Stimulated activated CD4-positive, alpha-beta T cell treated with anti-CD3 and anti-CD28 coated beads, Interleukin-2, amount 100 ng/mL, for 48 hours (primary cell): ENCODE data around the gene GLCE.

Experiments used
- DNase-seq, 2 donors: peaks; one replicate each; pipeline ENCODE4 v3.0.0-alpha.2; 2020

Gene GLCE

DNA sequence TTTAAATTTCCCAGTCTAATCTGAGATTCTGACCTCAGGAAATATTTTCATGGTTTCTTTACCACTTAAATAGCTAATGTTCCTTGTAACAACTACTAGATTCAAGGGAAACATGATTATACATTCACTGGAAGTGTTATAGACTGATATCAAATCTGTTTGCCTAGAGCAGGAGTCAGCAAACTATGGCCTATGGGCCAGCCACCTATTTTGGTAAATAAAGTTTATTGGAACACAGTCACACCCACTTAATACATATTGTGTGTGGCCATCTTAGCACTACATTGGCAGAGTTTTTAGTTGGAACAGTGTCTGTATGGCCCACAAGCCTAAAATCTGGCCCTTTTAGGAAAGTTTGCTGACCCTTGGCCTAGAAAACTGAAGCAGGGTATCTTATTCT lies 50.1 kb downstream of the GLCE start:
- DNase-seq: no peak

DNA sequence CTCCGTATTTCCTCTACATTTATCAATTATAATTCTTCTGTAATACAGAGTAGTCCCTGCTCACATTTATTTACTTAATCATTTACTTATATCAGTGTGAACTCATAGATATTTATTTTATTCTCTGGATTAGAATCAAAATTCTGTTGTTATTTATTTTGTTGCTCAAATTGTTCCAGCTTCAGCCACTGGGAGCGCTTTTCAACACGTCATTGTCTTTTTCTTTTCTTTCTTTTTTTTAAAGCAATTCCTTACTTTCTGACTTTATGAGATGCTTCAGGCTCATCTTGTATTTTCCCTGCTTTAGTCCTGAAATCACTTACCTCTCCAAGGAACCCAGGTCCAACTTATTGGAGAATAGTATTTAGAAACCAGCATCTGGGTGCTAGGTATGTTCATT lies 53.4 kb downstream of the GLCE start:
- no peak for DNase-seq

DNA sequence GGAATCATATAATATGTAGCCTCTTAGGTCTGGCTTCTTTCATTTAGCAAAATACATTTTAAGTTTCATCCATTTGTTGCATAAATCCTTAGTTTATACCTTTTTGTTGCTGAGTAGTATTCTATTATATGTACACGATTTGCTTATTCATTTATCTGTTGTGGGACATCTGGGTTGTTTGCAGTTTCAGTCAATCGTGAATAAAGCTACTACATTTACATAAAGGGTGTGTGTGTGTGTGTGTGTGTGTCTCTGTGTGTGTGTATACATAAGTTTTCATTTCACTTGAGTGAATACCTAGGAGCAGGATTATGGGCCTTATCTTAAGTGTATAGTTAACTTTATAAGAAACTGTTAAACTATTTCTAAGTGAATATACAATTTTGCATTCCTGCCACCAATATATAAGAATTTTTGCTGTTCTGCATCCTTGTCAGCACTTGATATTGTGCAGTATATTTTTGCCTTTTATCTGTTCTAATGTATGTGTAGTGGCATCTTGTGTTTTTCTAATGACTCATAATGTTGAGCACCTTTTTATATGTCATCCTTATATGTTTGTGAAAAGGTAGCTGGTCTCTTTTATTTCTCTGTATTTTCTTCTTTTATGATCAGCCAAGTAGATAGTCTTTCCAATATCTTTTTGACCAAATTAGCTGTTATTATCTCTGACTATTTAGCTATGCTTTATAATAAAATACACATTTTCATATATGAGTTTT lies 55.0 kb downstream of the GLCE start:
- no peak for DNase-seq

DNA sequence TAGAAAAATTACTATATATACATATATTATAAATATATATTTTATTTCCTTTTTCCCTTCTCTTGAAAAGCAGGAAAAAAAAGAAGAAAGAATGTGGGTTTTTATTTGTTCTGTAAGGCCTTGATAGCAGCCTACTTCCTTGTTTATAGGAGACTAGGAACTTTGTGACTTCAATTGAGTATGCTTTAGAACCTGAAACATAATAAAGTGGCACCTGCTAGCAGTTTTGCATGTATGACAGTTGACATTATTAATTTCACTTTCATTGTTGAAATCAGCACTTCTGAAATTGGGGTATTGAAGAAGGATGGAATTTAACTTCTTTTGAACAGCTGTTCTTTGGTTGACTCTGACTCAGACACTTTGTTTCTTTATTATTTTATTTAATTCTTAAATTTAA lies 56.9 kb downstream of the GLCE start:
- DNase-seq: no peak

DNA sequence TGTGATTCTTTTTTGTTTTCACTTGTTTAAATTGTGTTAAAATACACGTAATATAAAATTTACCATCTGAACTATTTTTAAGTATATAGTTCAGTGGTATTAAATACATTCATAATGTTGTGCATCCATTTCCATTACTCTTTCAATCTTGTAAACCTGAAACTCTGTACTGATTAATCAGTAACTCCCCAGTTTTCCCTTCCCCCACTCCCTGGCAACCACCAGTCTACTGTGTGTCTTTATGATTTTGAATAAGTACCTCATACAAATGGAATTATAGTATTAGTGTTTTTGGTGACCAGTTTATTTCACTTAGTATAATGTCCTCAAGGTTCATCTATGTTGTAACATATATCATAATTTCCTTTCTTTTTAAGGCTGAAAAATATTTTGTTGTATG lies 59.3 kb downstream of the GLCE start:
- no peak for DNase-seq

DNA sequence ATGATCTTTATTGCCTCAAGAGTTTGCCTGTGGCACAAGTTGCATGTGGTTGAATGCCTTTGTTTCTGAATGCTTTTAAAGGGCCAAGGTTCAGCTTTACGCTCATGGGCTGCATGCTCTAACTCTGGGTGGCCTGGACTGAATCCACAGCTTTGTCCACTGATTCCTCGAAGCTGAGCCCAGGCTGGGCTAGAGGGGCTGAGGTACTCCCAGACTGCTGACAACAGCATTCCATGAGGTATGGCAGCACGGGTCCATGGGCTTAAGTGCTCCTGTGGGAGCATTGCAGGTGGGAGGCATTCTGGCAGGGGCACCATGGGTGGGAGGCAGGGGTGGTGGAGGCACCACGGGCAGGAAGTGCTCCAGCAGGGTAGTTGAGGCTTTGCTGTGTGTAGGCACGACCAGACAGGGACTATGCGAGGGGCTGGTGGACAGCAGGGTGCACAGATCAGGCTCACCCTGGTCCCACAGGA lies 61.6 kb downstream of the GLCE start:
- no peak for DNase-seq

DNA sequence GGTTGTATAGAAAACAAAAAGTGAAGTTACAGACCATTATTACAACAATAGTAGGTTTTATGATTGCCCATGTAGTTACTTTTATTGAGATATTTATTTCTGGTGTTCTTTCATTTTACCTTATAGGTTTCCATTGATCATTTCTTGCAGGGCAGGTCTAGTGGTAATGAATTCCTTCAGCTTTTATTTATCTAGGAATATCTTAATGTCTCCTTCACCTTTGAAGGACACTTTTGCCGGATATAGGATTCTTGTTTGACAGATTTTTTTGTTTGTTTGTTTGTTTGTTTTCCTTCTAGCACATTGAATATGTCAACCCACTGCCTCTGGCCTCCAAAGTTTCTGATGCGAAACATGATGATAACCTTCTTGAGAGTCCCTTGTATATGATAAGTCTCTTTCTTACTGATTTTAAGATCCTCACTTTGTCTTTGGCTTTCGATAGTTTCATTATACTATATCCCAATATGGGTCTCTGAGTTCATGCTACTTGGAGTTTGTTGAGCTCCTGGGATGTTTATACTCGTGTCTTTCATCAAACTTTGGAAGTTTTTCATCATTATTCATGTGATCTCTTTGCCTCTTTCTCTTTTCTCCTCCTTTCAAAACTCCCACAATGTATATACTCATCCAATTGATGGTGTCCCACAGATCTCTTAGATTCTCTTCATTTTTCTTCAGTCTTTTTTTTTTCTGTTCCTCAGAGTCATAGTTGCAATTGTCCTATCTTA lies 62.8 kb downstream of the GLCE start:
- no peak for DNase-seq

DNA sequence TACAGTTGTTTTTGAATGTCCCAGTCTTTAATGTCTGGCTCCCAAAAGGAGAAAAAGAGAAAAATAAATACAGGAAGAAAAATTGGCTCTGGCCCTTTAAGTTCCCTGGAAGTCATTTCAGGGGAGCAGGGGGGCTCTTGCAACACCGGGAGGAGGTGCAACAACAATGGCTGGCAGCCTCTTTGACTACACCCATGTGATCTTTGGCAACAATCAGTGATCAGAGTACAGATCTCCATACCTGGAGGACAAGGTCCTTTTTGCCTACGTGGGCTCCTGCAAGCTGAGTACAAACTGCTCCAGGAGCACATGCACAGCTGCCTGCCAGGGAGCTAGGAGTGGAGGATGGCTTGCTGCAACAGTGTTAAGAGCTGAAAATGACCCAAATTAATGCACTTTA lies 63.9 kb downstream of the GLCE start:
- DNase-seq: no peak

DNA sequence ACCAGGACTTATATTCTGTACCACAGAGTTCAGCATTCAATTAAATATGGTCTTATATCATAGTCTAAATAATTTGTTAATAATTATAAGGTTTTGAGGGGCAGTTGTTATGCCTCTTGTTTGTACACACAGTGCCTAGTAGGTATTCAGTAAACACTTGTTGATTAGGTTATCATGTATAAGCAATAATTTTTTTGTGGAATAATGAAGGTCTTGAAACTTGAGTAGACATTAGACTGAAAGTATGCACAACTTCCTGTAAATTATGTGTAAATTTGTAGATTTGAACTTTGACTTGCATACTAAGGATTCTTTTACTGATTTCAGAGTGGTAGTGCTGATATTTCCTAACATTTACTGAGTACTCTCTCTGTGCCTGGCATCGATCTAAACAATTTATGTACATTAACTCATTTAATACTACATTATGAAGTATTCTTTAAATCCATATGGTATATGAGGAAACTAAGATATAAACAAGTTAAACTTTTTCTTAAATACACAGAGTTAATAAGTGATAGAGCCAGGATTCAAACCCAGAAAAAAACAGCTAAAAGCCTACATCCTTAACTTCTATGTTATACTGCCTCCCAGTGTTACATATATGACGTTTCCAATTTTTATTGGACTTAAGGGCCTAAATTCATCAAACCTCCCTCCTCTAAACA lies 65.1 kb downstream of the GLCE start:
- no peak for DNase-seq

DNA sequence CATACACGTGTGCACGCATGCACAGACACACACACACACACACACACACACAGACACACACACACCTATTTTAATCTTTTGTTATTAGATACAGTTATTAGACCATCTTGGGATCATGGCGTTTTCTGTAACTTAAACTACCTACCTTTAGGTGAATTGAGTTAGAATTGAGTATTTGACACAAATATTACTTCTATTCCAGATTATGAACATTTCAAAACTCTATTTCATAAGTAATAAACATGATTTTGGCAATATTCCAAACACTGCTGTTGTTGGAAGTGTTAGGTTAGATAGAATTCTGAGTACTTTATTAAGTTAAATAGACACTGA lies 65.6 kb downstream of the GLCE start:
- no peak for DNase-seq

DNA sequence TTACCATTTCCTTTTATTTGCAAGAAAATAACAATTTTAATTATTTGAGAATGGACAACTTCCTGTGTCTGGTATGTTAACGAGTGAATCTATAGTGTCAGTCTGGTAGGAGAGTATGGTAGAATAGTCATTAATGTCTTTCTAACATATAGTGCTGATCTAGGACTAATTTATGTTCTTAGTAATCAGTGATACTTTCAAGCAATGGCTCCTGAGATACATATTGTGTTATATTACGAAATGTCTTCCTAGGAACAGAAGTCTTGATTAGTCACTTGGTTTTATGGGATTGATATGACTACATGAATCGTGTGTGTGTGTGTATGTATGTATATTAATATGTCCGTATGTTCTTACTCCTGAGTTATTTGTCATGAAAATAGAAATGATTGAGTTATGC lies 71.7 kb downstream of the GLCE start:
- DNase-seq: no peak

DNA sequence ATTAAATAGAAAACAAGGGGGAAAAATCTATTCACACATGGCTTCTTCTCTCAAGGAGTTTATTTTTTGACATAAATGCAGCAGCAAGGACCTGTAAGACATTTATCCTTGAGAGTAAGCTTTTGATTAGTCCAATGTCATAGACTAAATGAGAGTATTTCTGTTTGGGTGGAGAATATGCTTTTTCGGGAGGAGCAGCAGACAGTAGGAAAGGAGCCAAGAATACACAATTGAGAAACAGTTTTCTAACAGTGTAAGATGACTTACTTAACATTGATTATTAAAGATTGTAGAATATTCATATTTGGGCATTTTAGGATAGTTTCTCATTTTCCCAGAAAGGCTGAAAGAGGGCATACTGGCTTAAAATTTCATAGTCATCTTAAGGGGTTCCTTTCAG lies 72.3 kb downstream of the GLCE start:
- DNase-seq: no peak

DNA sequence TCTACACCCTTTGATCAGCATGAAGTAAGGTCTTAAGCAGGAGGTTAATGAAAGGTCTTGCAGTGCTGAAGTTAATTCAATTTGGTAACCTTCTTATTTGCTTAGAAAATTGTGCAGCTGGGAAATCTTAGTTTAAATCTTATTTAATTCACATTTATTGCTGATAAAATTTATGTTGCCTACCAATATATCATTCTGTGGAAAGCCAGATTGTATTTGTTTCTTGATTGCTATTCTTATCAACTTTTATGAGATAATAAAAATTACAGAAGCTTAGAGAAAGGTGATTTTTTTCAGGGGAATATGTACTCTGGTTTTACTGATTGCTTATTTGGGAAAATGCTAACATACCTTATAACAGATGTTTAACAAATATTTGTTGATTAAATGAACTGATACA lies 74.2 kb downstream of the GLCE start:
- no peak for DNase-seq

DNA sequence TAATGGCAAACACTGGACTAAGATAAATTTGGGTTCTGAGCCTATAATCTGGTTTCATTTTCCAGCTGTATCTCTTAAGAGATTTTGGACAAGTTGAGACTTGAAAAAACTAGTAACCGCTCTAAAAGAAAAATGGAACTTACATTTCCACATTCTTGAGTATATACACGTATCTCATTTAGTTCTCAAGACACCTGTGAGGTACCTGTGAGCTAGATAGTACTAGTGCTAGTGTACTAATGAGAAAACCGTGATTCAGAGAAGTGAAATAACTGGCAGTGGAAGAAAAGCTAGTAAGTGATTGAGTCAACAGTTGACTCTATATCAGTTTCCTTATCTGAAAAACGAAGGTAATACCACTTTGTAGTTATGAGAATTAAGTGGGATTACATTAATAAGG lies 76.1 kb downstream of the GLCE start:
- DNase-seq: no peak

DNA sequence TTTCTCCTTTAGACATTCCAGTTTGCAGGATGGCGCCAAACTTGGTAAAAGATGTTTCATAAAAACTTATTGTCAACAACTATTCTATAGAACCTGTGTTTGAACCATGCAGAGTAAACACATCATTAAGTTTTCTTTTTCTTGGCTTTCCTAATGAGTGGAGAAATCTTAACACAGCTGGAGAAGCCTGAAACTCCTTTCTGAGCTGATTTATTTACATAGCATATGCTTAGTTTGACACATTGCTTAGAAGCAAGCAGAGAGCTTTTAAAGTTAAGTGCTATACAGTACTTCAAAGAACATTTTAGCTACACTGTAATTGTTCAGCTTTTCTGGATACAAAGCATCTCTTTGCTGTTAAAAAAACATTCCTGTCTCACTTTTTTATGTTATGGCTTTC lies 77.3 kb downstream of the GLCE start:
- no peak for DNase-seq

DNA sequence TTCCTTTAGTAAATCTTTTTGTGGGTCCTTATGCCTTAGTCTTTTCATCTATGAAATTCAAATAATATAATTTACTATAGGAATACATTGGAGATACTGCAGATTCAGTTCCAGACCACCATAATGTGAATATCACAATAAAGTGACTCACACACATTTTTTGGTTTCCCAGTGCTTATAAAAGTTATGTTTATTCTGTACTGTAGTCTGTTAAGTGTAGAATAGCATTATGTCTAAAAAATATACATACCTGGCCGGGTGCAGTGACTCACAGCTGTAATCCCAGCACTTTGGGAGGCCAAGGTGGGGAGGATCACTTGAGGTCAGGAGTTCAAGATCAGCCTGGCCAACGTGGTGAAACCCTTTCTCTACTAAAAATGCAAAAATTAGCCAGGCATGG lies 84.4 kb downstream of the GLCE start:
- DNase-seq: no peak

DNA sequence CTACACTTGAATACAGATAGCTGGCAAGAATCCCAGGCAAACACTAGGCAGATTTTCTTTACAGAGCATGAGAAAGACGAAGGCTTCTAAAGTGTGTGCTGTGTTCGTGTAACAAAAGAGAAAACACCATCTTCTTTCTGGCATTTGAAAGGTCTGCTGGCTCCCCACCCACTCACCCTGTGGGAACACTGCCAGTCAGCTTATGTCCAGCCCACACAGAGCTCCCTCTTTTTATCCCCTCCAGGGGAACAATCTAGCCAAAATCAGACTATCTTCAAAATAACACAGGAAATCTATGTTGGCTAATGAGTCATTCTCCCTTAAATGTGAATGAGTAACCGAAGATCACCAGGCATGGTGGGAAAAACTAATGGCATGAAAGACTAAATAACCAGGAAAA lies 92.7 kb downstream of the GLCE start:
- DNase-seq: no peak

DNA sequence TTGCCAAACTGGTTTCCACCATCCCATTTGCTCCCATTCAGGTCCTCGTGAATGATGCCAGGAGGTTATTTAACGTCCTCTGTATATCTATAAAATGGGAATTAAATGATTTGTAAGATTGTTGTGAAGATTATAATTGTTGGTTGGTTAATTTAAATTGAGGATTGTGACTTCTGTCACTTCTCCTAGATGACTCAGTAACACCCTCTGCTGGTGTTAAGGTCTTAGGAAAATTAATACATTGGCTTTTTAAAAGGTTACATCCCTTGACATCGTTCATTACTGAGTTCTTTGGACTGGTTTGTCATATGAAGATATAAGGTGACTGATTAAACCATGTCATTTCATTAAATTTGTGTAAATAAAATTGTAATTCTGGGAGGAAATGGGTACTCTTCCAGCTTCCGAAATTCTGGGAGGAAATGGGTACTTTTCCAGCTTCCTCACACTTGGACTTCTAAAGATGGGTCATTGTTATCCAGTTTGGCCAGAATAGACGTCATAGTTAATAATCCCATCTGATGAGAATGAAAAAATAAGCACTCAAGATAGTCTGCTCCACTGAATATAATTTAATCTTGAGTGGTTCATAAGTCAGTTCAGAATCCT lies 105.0 kb downstream of the GLCE start:
- DNase-seq: no peak

DNA sequence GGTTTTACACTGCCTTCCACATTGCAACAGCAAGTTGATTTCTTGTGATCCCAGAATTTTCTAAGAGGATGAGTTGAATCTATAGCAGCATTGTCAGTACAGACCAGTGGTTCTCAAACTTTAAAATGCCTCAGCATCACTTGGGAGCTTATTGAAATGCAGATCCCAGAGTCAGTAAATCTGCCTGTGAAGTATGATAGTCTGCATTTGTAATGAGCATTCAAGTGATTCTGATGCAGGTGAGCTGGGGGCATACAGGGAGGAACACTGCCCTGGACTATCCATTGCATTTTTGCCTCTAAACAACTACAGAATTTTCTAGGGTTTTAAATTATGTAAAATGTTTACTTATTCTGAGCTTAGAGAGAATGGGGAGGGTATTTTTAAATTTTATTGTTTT lies 110.8 kb downstream of the GLCE start:
- DNase-seq: no peak

DNA sequence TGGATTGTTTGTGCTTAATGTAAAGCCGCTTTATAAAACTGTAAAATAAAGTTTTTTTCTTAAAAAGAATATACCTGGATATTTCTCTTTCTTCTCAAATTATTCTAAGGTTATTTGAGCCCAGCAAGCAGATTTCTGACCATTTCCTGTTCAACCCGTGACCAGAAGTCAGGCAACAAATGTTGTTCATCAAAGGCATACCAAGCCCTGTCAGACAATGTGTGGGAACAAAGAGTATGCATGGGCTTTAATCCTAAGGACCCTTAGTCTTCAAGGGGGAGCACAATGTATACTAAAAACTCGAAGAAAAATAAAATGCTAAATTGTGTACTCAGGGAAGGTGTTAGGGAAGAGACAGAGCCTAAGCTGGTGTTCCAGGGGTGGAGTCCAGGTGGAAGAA lies 111.7 kb downstream of the GLCE start:
- DNase-seq: no peak

DNA sequence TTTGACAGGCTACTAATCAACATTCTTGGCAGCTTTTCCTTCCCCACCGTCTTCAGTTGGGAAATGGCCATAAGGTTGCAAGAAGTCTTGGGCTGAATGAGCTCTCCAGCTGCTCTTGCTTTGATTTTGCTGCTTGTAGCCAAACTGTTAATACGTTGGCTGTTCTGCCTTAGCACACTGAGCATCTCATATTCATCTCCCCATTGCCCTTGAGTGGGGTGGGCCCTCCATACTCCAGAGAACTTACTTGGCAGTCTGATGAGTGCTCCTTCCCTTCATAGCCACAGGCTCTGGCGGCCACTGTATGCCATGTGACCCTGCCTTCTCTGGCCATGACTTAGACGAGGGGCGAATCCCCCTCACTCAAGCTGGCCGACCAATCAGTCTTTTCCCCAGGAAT lies 112.5 kb downstream of the GLCE start:
- no peak for DNase-seq

DNA sequence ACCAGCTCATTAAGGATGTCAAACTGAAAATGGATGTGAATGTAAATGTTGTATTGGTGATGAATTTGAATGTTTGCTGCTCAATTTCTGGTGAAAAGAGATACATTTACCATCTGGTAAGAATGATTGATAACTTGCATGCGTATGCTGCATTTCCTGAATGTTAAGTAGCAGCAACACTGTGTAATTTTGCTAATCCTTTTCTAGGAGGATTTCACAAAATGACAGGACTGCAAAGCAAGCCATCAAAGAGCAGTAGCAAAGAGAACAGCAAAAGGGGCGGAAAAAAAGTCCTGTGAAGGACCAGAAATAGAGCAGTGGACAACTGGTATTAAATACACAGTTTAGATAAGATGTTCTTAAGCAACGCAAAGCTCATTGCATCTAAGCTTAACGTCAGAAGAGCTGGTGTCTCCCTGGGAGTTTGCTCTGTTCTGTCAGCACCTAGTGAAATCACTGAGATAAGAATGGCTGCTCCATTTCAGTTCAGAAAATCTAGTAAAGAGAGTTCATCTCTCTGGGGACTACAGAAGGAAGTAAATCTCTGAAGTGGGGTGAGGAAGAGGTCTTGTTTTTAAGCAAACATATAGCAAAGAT lies 114.7 kb downstream of the GLCE start:
- no peak for DNase-seq

DNA sequence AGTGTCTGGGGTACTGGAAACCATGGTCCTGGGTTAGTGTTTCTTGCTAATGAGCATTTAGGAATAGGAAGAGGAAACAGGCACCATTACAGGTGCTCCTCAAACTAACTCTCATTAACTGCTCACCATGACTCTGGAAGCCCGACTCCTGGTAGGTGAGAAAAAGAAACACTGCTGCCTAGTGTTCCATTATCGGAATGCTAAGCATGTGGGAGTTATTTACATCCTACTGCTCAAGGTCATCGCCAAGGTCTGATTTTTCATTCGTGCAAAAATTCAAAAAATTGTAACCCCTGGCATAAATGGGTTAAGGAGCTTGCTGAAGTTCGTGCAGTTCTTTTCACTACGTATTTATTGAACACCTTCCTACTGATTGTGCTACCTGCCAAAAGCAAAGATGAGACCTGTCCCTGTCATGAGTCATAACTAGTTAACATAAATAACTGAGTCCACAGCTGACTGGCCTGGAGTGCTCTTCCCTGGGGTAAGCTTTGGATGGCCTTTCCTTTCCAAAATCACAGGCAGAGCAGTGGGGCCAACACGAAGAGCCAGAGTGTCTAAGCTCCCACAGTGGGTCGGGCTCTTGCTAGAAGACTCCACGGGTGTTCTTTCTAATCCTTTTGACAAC lies 115.6 kb downstream of the GLCE start:
- DNase-seq: no peak
